Stomach smooth muscle (tissue), 2 donors: ENCODE results near the gene ANKFN1.

Source experiments
- H3K27ac ChIP-seq: one replicate; pipeline ENCODE4 v1.7.0; 2013; ENCODE audit warnings: mild to moderate bottlenecking, low read length, inconsistent platforms
- H3K27me3 ChIP-seq, 2 donors: one replicate each; pipeline ENCODE4 v1.7.0; 2013; ENCODE audit warnings: low read length in 2 of 2; ENCODE audit not compliant: insufficient read depth in 2 of 2, control insufficient read depth in 1 of 2
- H3K36me3 ChIP-seq, 2 donors: one replicate each; pipeline ENCODE4 v1.7.0; 2013; ENCODE audit warnings: low read length in 2 of 2; ENCODE audit not compliant: control insufficient read depth in 2 of 2, insufficient read depth in 2 of 2
- H3K4me1 ChIP-seq: one replicate; pipeline ENCODE4 v1.7.0; 2013; ENCODE audit warnings: low read length; ENCODE audit not compliant: control insufficient read depth, insufficient read depth
- H3K4me3 ChIP-seq, 2 donors: one replicate each; pipeline ENCODE4 v1.7.0; 2013; ENCODE audit warnings: low read length in 2 of 2
- H3K9ac ChIP-seq, 2 donors: one replicate each; pipeline ENCODE4 v1.7.0; 2013; ENCODE audit warnings: low read length in 2 of 2, mild to moderate bottlenecking in 1 of 2
- H3K9me3 ChIP-seq, 2 donors: one replicate each; pipeline ENCODE4 v1.7.0; 2013; ENCODE audit warnings: low read length in 2 of 2; ENCODE audit not compliant: control insufficient read depth in 2 of 2
- donor health status: healthy.
- donor health status: Pancreatic carcinoma.

ANKFN1 gene

DNA sequence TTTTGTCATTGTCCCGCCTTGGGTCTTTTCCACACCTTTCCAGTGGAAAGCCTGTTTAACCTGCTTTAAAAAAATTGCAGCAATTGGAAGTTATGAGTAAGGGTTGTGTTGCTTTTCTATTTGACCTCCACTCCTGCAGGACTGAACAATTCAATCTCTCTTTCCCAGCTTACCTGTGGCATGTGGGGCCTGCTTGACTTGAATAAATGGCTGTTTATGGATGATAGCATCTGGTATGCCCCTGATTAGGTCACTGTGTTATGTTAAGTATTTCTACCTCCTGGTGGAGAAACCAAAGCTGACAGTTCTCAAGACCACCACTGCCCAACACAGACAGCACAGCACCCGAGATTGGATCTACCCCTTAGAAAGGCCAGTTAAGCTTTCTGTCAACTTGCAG is 375.4 kb downstream of the ANKFN1 start:
- Histone ChIP-seq H3K36me3 (no peaks in the 10 kb centered on the region), H3K4me3 (no peak overlapping the region), H3K27ac (no peak overlapping the region), H3K9me3 (no peaks in the 10 kb centered on the region), H3K4me1 (no peaks in the 10 kb centered on the region), H3K9ac (no peak overlapping the region), H3K27me3 (peaks cover 0 to 2% of the 10 kb centered on the region in 2 donors)

- Histone ChIP-seq H3K9me3 (no peaks in the 10 kb centered on the region), H3K4me1 (no peaks in the 10 kb centered on the region), H3K27me3 (peaks cover 0 to 2% of the 10 kb centered on the region in 2 donors), H3K36me3 (no peaks in the 10 kb centered on the region), H3K9ac (no peak overlapping the region), H3K4me3 (no peak overlapping the region), H3K27ac (no peak overlapping the region)
These were observed 379.7 kb downstream of the ANKFN1 start for GRCh38 chr17:56532926-56533325.

- no peak overlapping the region for H3K27ac ChIP-seq
- no peaks in the 10 kb centered on the region for H3K36me3 ChIP-seq
- H3K9me3 ChIP-seq: peaks cover 0 to 3% of the 10 kb centered on the region in 2 donors
- H3K27me3 ChIP-seq: peaks cover 0 to 2% of the 10 kb centered on the region in 2 donors
- H3K4me1 ChIP-seq: no peaks in the 10 kb centered on the region
- no peak overlapping the region for H3K9ac ChIP-seq
- no peak overlapping the region for H3K4me3 ChIP-seq
These were observed 383.5 kb downstream of the ANKFN1 start for GRCh38 chr17:56536766-56537165.

DNA sequence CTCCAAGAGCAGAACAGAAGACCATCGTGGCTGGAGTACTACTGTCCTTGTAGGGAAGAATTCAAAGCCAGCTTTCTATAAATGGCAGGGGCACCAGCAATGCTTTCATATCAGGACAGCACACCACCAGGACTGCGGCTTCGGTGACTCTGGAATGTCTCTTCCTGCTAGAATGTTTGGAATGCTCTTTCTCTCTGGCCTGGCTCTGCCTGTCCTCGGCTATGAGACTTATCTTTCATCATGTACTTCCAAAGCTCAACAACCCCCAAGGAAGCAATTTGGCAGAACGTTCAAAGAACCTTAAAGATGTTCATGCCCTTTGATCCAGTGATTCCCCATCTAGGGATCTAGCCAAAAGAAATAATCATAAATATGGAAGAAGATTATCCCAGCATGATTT is 387.6 kb downstream of the ANKFN1 start:
- Histone ChIP-seq H3K27me3 (no peaks in the 10 kb centered on the region), H3K36me3 (no peaks in the 10 kb centered on the region)

GRCh38 chr17:56543280-56543679 is 390.0 kb downstream of the ANKFN1 start:
- no peaks in the 10 kb centered on the region for H3K27me3 ChIP-seq
- H3K36me3 ChIP-seq: no peaks in the 10 kb centered on the region
- no peak overlapping the region for H3K27ac ChIP-seq
- H3K4me3 ChIP-seq: no peak overlapping the region
- peaks cover 0 to 3% of the 10 kb centered on the region in 2 donors for H3K9me3 ChIP-seq
- H3K9ac ChIP-seq: no peak overlapping the region
- H3K4me1 ChIP-seq: no peaks in the 10 kb centered on the region

More for the DNA sequence above, 387.6 kb downstream of the ANKFN1 start:
- Histone ChIP-seq H3K4me1 (no peaks in the 10 kb centered on the region), H3K27ac (no peak overlapping the region), H3K9me3 (peaks cover 0 to 3% of the 10 kb centered on the region in 2 donors), H3K4me3 (no peak overlapping the region), H3K9ac (no peak overlapping the region)

- no peaks in the 10 kb centered on the region for H3K36me3 ChIP-seq
- no peaks in the 10 kb centered on the region for H3K9me3 ChIP-seq
- no peak overlapping the region for H3K27ac ChIP-seq
- H3K4me3 ChIP-seq: no peak overlapping the region
- no peaks in the 10 kb centered on the region for H3K4me1 ChIP-seq
- no peaks in the 10 kb centered on the region for H3K27me3 ChIP-seq
- no peak overlapping the region for H3K9ac ChIP-seq
These were observed 391.8 kb downstream of the ANKFN1 start for GRCh38 chr17:56545106-56545505.

GRCh38 chr17:56545930-56546329 is 392.7 kb downstream of the ANKFN1 start:
- no peak overlapping the region for H3K4me3 ChIP-seq
- H3K27ac ChIP-seq: no peak overlapping the region
- no peak overlapping the region for H3K9ac ChIP-seq
- H3K27me3 ChIP-seq: no peaks in the 10 kb centered on the region
- H3K9me3 ChIP-seq: no peaks in the 10 kb centered on the region
- H3K36me3 ChIP-seq: no peaks in the 10 kb centered on the region
- H3K4me1 ChIP-seq: no peaks in the 10 kb centered on the region

DNA sequence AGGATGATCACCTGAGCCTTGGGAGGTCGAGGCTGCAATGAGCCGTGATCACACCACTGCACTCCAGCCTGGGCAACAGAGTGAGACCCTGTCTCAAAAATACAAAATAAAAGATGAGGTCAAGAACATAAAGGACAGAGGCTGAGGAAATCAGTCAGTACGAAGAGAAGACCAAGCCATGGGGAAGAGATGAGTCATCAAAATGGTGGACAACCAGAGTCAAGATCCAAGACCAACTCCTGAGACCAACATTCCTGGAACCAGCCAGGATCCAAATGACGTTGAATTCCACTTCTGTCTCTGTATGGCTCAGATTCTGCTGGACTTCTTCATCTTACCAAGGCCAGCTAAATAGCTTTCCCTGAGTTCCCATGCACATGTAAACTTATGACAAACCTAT is 395.4 kb downstream of the ANKFN1 start:
- Histone ChIP-seq H3K4me1 (no peaks in the 10 kb centered on the region), H3K36me3 (no peaks in the 10 kb centered on the region), H3K9me3 (peaks cover 0 to 4% of the 10 kb centered on the region in 2 donors), H3K4me3 (no peak overlapping the region), H3K9ac (no peak overlapping the region), H3K27me3 (no peaks in the 10 kb centered on the region), H3K27ac (no peak overlapping the region)

DNA sequence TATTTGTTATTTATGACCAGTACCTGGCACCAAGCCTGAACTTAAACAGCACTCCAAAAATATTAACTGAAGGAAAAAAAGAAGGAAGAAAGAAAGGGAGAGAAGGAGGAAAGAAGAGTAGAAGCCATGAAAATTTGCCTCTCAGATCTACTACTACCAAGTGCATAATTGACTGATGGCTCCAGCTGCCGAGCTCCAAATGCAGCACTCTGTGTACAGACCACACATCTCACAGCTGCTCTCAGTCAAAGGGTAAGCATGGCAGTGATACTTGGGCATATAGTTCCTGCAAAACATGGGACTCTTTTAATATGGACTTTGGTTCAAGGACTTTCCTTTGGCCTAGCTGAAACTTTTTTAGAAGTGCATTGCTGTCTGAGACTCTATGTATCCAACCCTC is 396.2 kb downstream of the ANKFN1 start:
- no peaks in the 10 kb centered on the region for H3K27me3 ChIP-seq
- peaks cover 0 to 4% of the 10 kb centered on the region in 2 donors for H3K9me3 ChIP-seq
- no peak overlapping the region for H3K9ac ChIP-seq
- H3K36me3 ChIP-seq: no peaks in the 10 kb centered on the region
- H3K4me3 ChIP-seq: no peak overlapping the region
- no peak overlapping the region for H3K27ac ChIP-seq
- no peaks in the 10 kb centered on the region for H3K4me1 ChIP-seq

DNA sequence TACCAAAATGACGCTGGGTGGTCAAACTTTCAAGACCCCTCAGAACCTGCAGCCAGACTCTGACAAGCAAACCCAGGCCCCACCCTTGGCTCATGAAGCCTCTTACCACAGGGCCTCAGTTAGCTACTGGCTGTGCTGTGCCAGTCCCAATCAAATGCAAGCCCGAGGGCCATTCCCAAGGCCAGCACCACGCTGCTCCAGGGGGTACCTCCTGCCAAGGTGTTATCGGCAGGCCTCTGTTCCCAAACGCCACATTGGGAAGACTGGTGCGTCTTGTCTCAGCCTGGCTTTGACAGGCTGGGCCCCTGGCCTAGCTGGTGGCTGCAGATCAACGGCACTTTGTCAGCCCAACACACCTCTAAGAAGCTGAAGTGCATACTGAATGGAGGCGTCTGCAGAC is 404.4 kb downstream of the ANKFN1 start:
- no peaks in the 10 kb centered on the region for H3K4me1 ChIP-seq
- H3K4me3 ChIP-seq: no peak overlapping the region
- no peak overlapping the region for H3K9ac ChIP-seq
- H3K27ac ChIP-seq: no peak overlapping the region
- H3K27me3 ChIP-seq: peaks cover 0 to 2% of the 10 kb centered on the region in 2 donors
- H3K9me3 ChIP-seq: peaks cover 0 to 3% of the 10 kb centered on the region in 2 donors
- no peaks in the 10 kb centered on the region for H3K36me3 ChIP-seq

DNA sequence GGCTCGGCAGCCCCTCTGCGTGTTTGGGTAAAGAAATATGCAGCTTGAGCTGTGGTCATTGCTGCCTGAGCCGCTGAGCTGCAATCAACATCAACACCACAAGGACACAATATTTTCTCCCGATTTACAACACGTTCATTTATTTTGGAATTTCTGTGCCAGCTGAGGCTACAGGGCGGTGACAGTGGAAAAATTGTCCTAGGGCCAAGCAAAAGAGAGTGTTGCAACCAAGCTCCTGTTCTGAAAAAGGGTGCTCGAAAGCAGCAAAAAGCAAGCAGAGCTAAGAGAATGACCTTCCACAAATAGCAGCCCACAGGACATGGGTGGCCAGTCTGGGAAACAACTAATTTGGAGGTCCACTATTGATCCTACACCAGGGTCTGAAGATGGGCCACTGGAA is 404.8 kb downstream of the ANKFN1 start:
- H3K27ac ChIP-seq: no peak overlapping the region
- no peak overlapping the region for H3K9ac ChIP-seq
- peaks cover 0 to 2% of the 10 kb centered on the region in 2 donors for H3K27me3 ChIP-seq
- H3K4me3 ChIP-seq: no peak overlapping the region
- H3K9me3 ChIP-seq: peaks cover 0 to 3% of the 10 kb centered on the region in 2 donors
- no peaks in the 10 kb centered on the region for H3K4me1 ChIP-seq
- no peaks in the 10 kb centered on the region for H3K36me3 ChIP-seq
